CD4-positive, alpha-beta T cell (primary cell): ENCODE results near the gene EDNRB. TPM values are rescaled to one million over a fixed set of nuclear protein-coding genes. Genes with fewer than 3 reads are reported as not detected.

Experiments
- ATAC-seq: fragments of 200-7000 bp; cut with Tn5 transposase; one replicate; pipeline ENCODE4 v1.10.0; 2022; ENCODE audit warnings: mild to moderate bottlenecking; ENCODE audit not compliant: poor library complexity
- CTCF ChIA-PET: fragments of 350-600 bp; sonication (Branson Sonifier 250); formaldehyde crosslinking; loops from one replicate; lab custom pipeline; 2021; ENCODE audit warnings: antibody characterized with exemption, inconsistent platforms; lab: Charles Lee
- POLR2A ChIA-PET: fragments of 350-600 bp; sonication (Branson Sonifier 250); formaldehyde crosslinking; loops from one replicate; lab custom pipeline; 2021; ENCODE audit warnings: antibody characterized with exemption, inconsistent platforms; lab: Charles Lee
- DNase-seq, 14 experiments: peaks; one replicate each; pipeline ENCODE4 v3.0.0-alpha.2; 2013 to 2020; ENCODE audit warnings: mixed read lengths in 2 of 14
- H3K27ac ChIP-seq, 2 donors: one replicate each; pipeline versions ENCODE4 v1.5.1 to v1.7.0; 2013; ENCODE audit warnings: low read length in 2 of 2, low read depth in 1 of 2, mild to moderate bottlenecking in 1 of 2
- H3K27me3 ChIP-seq, 2 experiments: 1 replicate in 1 of 2; 2 replicates in 1 of 2; pipeline versions ENCODE4 v1.6.1 to v1.7.0; 2013; ENCODE audit warnings: low read length in 2 of 2, control low read depth in 1 of 2, mild to moderate bottlenecking in 1 of 2, moderate library complexity in 1 of 2; ENCODE audit not compliant: insufficient read depth in 2 of 2, control insufficient read depth in 1 of 2
- H3K36me3 ChIP-seq: one replicate; pipeline ENCODE4 v1.6.1; 2013; ENCODE audit warnings: low read length, control low read depth; ENCODE audit not compliant: insufficient read depth
- H3K4me1 ChIP-seq: one replicate; pipeline ENCODE4 v1.6.1; 2013; ENCODE audit warnings: low read length, control low read depth; ENCODE audit not compliant: insufficient read depth
- H3K4me3 ChIP-seq: one replicate; pipeline ENCODE4 v1.5.1; 2013; ENCODE audit warnings: mild to moderate bottlenecking, low read length, moderate library complexity
- H3K9me3 ChIP-seq, 2 experiments: 1 replicate in 1 of 2; 2 replicates in 1 of 2; pipeline versions ENCODE4 v1.6.1 to v1.7.0; 2013; ENCODE audit warnings: low read length in 2 of 2, mild to moderate bottlenecking in 2 of 2, control low read depth in 1 of 2, moderate library complexity in 1 of 2; ENCODE audit not compliant: control insufficient read depth in 1 of 2, insufficient read depth in 1 of 2
- H3K27ac Mint-ChIP-seq: one replicate; pipeline ENCODE4 v1.8.0; 2020; ENCODE audit warnings: mixed read lengths
- H3K27me3 Mint-ChIP-seq: one replicate; pipeline ENCODE4 v1.8.0; 2021; ENCODE audit warnings: mixed read lengths
- H3K36me3 Mint-ChIP-seq: one replicate; pipeline ENCODE4 v1.8.0; 2021; ENCODE audit warnings: low read depth, mixed read lengths
- H3K4me1 Mint-ChIP-seq: one replicate; pipeline ENCODE4 v1.8.0; 2021; ENCODE audit warnings: low read depth, mixed read lengths
- H3K4me3 Mint-ChIP-seq: one replicate; pipeline ENCODE4 v1.8.0; 2020; ENCODE audit warnings: mild to moderate bottlenecking, mixed read lengths
- H3K9me3 Mint-ChIP-seq: one replicate; pipeline ENCODE4 v1.8.0; 2020; ENCODE audit warnings: mixed read lengths
- CTCF ChIP-seq: fragments of 200-600 bp; IDR thresholded peaks from one replicate; pipeline ENCODE4 v1.8.0; 2022; ENCODE audit warnings: antibody characterized with exemption, mild to moderate bottlenecking
- intact Hi-C, 2 experiments: fragments of 100-400 bp; cut with DNase I in 1 of 2; cut with micrococcal nuclease in 1 of 2; formaldehyde crosslinking; loops; one replicate each; pipeline versions ENCODE4 v1.15.1 to v1.9.0; 2023 to 2025; cut with DNase I, micrococcal nuclease
- total RNA-seq, 174 experiments: library from RNA in 2 of 174; stranded (reverse) in 2 of 174; gene quantifications; one replicate each; pipeline ENCODE4 v1.2.3 and lab custom pipeline; 2021 to 2026

EDNRB gene
- total RNA-seq, 2 experiments from 2014 or later = not detected

DNA sequence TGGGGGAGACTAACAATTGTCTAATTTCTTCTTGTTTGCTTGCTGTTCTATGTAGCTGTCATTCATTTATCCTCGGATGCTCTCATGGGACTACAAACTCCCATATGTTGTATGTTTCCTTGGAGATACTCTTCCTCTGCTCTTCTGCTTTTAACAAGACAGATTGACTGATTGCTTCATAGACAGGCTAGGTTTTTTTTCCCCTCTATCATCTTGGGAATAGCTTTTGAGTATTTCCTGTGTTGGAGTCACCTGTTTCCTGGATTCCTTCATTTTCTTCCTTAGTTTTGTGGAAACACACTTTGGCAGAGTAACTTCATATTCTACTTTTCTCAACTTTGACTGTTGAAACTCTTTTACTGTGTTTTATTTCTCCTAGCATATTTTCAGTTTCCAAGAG, 27.6 kb downstream of the EDNRB start:
- intact Hi-C loops = no loop called here
- H3K27ac ChIP-seq = no peak overlapping the region
- DNase-seq (no peak), ATAC-seq (no peak)
- H3K4me3 Mint-ChIP-seq = no peak overlapping the region
- TF ChIP-seq CTCF = no peak
- ChIA-PET CTCF (interaction anchor here (0.6 kb wide), 1 partner anchor 13 kb away, joined by 3 read pairs; no protein-coding TSS in a partner anchor), POLR2A (no interaction called here)
- H3K4me3 ChIP-seq = no peak overlapping the region
- no peaks in the 10 kb centered on the region for H3K9me3 Mint-ChIP-seq
- H3K4me1 Mint-ChIP-seq = no peaks in the 10 kb centered on the region
- H3K36me3 ChIP-seq = no peaks in the 10 kb centered on the region
- H3K27ac Mint-ChIP-seq = no peak overlapping the region
- H3K27me3 Mint-ChIP-seq = no peaks in the 10 kb centered on the region
- no peaks in the 10 kb centered on the region for H3K9me3 ChIP-seq
- H3K27me3 ChIP-seq = no peaks in the 10 kb centered on the region
- H3K36me3 Mint-ChIP-seq = no peaks in the 10 kb centered on the region
- H3K4me1 ChIP-seq = no peaks in the 10 kb centered on the region

DNA sequence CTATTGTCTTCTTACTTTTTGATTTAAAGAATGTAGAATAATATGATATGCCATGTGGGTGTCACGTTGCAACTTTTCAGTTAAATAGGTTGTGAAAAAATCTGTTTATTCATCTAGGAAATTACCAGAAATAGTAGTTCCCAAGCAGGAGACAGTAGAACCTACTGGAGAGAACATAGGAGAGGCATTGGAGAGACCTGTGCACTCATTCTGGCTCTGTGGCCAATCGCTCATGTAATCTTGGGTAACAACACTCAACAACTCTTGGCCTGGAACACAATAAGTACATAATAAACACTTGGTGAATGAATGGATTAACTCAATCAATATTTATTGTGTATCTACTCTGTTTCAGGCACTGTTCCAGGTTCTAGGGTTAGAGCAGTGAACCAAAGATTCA, 35.3 kb downstream of the EDNRB start:
- Histone ChIP-seq H3K27ac (no peak overlapping the region), H3K9me3 (no peaks in the 10 kb centered on the region), H3K4me1 (no peaks in the 10 kb centered on the region), H3K27me3 (no peaks in the 10 kb centered on the region), H3K4me3 (no peak overlapping the region), H3K36me3 (no peaks in the 10 kb centered on the region)
- ATAC-seq = no peak
- H3K36me3 Mint-ChIP-seq = no peaks in the 10 kb centered on the region
- no peak overlapping the region for H3K27ac Mint-ChIP-seq
- peaks cover 6% of the 10 kb centered on the region for H3K27me3 Mint-ChIP-seq
- POLR2A ChIA-PET = no interaction called here
- CTCF ChIA-PET = no interaction called here
- intact Hi-C loops = no loop called here
- TF ChIP-seq CTCF = no peak
- no peak overlapping the region for H3K4me3 Mint-ChIP-seq
- no peaks in the 10 kb centered on the region for H3K4me1 Mint-ChIP-seq
- no peak for DNase-seq
- H3K9me3 Mint-ChIP-seq = no peaks in the 10 kb centered on the region

DNA sequence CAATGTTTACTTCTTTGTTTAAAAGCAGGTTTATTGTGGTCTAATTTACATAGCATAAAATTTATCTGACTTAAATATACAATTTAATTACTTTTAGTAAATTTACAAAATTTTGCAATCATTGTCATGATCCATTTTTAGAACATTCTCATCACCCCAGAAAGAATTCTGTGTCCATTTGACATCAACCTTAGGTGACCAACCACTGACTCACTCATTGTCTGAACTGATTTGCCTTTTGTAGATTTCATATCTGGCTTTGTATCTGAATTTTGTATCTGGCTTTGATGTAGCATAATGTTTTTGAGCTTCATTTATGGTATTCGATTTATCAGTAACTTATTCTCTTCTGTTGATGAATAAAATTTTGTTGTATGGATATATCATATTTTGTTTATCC, 40.4 kb downstream of the EDNRB start:
- ChIA-PET POLR2A (interaction anchor here (0.6 kb wide), 1 partner anchor 52 kb away, joined by 3 read pairs; no protein-coding TSS in a partner anchor), CTCF (no interaction called here)
- no peaks in the 10 kb centered on the region for H3K4me1 ChIP-seq
- no peak overlapping the region for H3K27ac ChIP-seq
- no peak overlapping the region for H3K4me3 ChIP-seq
- TF ChIP-seq CTCF = no peak
- H3K27me3 ChIP-seq = no peaks in the 10 kb centered on the region
- H3K4me3 Mint-ChIP-seq = no peak overlapping the region
- no peak for ATAC-seq
- intact Hi-C loops = no loop called here
- no peak for DNase-seq
- no peaks in the 10 kb centered on the region for H3K36me3 ChIP-seq
- H3K9me3 Mint-ChIP-seq = no peaks in the 10 kb centered on the region
- no peak overlapping the region for H3K27ac Mint-ChIP-seq
- no peaks in the 10 kb centered on the region for H3K4me1 Mint-ChIP-seq
- no peaks in the 10 kb centered on the region for H3K9me3 ChIP-seq
- H3K27me3 Mint-ChIP-seq = peaks cover 4% of the 10 kb centered on the region
- no peaks in the 10 kb centered on the region for H3K36me3 Mint-ChIP-seq
